Tibial nerve (tissue), 4 donors: ENCODE data around the gene ALKBH3. TPM values are rescaled to one million over a fixed set of nuclear protein-coding genes. Genes with fewer than 3 reads are reported as not detected.

Experiments used
- DNase-seq, 2 donors: peaks; one replicate each; pipeline ENCODE4 v3.0.0-alpha.2; 2019; ENCODE audit warnings: low spot score in 2 of 2
- H3K27ac ChIP-seq, 4 donors: fragments of 200-600 bp; sonication (generic) in 3 of 4; one replicate each; pipeline ENCODE4 v1.5.1; 2017 to 2019; ENCODE audit warnings: mild to moderate bottlenecking in 1 of 4
- H3K27me3 ChIP-seq, 2 donors: fragments of 200-600 bp; sonication (generic) in 1 of 2; one replicate each; pipeline versions ENCODE4 v1.5.1 to v1.6.0; 2017 to 2019
- H3K36me3 ChIP-seq, 3 donors: fragments of 200-600 bp; sonication (generic); one replicate each; pipeline ENCODE4 v1.5.1; 2018 to 2019
- H3K4me1 ChIP-seq, 4 donors: fragments of 200-600 bp; sonication (generic) in 3 of 4; one replicate each; pipeline ENCODE4 v1.5.1; 2017 to 2019
- H3K4me3 ChIP-seq, 4 donors: fragments of 200-600 bp; sonication (generic) in 3 of 4; one replicate each; pipeline ENCODE4 v1.5.1; 2017 to 2019; ENCODE audit warnings: mild to moderate bottlenecking in 1 of 4, moderate library complexity in 1 of 4
- H3K9me3 ChIP-seq, 4 donors: fragments of 200-600 bp; sonication (generic) in 3 of 4; one replicate each; pipeline ENCODE4 v1.5.1; 2017 to 2019
- EP300 ChIP-seq, 2 donors: sonication (generic); formaldehyde crosslinking; IDR thresholded peaks; one replicate each; pipeline ENCODE4 v1.6.1; 2017; ENCODE audit warnings: antibody characterized with exemption in 2 of 2, mild to moderate bottlenecking in 1 of 2
- POLR2A ChIP-seq, 2 donors: fragments of 450-650 bp; IDR thresholded peaks; one replicate each; pipeline ENCODE4 v1.6.1; 2017; ENCODE audit warnings: antibody characterized with exemption in 2 of 2, mild to moderate bottlenecking in 2 of 2, moderate library complexity in 2 of 2
- WGBS, 2 donors: methylation state at CpG; one replicate each; pipeline ENCODE4 v1.1.5; 2018; 5-methylcytosine and 5-hydroxymethylcytosine counted together
- total RNA-seq, 4 donors: library from RNA; depleted of rRNA; stranded (reverse); fragments of >200 nt; gene quantifications; one replicate each; pipeline ENCODE4 v1.1.0, GENCODE V29; 2016
- TF ChIP-seq, protein P1 (sequence below), 5 experiments: fragments of 200-600 bp in 3 of 5; fragments of 450-650 bp in 2 of 5; sonication (generic) in 3 of 5; IDR thresholded peaks; one replicate each; pipeline ENCODE4 v1.5.1; 2016 to 2019; ENCODE audit warnings: antibody characterized with exemption in 5 of 5, mild to moderate bottlenecking in 3 of 5, moderate library complexity in 2 of 5

Gene ALKBH3
- total RNA-seq, 4 donors from 2014 or later, result 30.4 to 45.0 (median 38.0) TPM

DNA sequence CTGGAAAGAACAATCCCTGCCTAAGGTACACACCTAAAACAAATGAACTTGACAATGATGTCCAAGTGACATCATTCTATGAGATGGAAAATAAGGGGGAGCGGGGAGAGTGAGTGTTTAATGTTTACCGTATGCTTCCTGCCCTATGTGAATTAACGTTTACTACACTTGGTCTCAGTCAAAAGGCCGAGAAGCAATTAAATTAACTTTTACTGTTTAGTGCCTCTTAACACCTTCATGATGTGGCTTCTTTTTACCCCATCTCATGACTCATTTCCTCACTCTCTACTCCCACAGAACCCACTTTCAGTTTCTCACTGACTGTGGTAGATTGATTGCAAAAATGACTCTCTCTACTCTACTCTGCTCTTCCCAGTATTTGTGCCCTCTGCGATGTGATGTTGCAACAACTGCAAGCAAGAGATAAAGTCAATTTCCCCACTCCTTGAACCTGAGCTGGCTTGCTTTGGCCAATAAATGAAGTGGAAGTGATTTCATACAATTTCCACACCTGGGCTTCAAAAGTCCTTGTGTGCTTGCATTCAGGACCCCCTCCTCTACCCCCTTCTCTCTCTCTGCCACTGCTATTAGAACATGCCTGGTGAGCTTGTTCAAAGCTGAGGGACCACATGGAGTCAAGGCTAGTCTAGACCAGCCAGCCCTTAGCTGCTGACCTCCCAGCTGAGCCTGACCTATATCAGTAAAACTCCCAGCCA, 11.6 kb upstream of the ALKBH3 start:
- DNase-seq, result no peak
- H3K27me3 ChIP-seq, result peaks cover 0 to 34% of the 10 kb centered on the region in 2 donors
- H3K4me3 ChIP-seq, result no peak overlapping the region
- no peaks in the 10 kb centered on the region for H3K4me1 ChIP-seq
- WGBS, 2 donors, result 30 to 39% methylated on average over 5 of the region's 5 CpGs
- H3K36me3 ChIP-seq, result no peaks in the 10 kb centered on the region
- no peak overlapping the region for H3K27ac ChIP-seq
- TF ChIP-seq, protein P1, sequence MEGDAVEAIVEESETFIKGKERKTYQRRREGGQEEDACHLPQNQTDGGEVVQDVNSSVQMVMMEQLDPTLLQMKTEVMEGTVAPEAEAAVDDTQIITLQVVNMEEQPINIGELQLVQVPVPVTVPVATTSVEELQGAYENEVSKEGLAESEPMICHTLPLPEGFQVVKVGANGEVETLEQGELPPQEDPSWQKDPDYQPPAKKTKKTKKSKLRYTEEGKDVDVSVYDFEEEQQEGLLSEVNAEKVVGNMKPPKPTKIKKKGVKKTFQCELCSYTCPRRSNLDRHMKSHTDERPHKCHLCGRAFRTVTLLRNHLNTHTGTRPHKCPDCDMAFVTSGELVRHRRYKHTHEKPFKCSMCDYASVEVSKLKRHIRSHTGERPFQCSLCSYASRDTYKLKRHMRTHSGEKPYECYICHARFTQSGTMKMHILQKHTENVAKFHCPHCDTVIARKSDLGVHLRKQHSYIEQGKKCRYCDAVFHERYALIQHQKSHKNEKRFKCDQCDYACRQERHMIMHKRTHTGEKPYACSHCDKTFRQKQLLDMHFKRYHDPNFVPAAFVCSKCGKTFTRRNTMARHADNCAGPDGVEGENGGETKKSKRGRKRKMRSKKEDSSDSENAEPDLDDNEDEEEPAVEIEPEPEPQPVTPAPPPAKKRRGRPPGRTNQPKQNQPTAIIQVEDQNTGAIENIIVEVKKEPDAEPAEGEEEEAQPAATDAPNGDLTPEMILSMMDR (IDR thresholded peaks at IDR 0.05), result no peak
- no peak for TF ChIP-seq POLR2A (IDR thresholded peaks at IDR 0.05)
- no peaks in the 10 kb centered on the region for H3K9me3 ChIP-seq

- TF ChIP-seq, protein P1 (IDR thresholded peaks at IDR 0.05), result no peak
- no peak for TF ChIP-seq POLR2A (IDR thresholded peaks at IDR 0.05)
- TF ChIP-seq EP300 (IDR thresholded peaks at IDR 0.05), result no peak
These were observed 9.6 kb upstream of the ALKBH3 start for GRCh38 chr11:43871051-43871450.

DNA sequence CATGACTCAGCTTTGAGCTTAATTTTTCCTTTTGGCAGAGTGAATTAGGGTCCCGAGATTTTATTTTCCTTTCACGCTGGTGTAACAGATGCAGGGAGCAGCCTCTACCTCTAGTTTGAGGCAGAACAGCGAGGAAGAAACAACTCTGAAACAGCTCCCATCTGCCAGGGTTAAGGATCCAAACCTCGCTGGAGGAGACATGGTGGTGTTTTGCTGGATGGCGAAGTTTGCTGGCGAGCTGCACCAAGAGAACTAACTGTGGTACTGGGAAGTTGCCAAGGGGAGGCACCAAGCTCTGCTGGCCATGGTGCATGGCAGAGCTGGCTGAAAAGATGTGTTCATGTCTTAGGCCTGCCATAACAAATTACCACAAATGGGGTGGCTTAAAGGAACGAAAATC, 7.6 kb upstream of the ALKBH3 start:
- Histone ChIP-seq H3K4me3 (no peak overlapping the region), H3K27me3 (peaks cover 0 to 61% of the 10 kb centered on the region in 2 donors), H3K36me3 (no peaks in the 10 kb centered on the region), H3K4me1 (no peaks in the 10 kb centered on the region), H3K9me3 (no peaks in the 10 kb centered on the region), H3K27ac (no peak overlapping the region)
- TF ChIP-seq, protein P1 (IDR thresholded peaks at IDR 0.05), result no peak
- no peak for TF ChIP-seq EP300 (IDR thresholded peaks at IDR 0.05)
- no peak for TF ChIP-seq POLR2A (IDR thresholded peaks at IDR 0.05)
- 75 to 80% methylated on average over 7 of the region's 7 CpGs for WGBS, 2 donors
- DNase-seq, result no peak

More at GRCh38 chr11:43871051-43871450, 9.6 kb upstream of the ALKBH3 start:
- DNase-seq, result no peak
- WGBS, 2 donors, result 73 to 93% methylated on average over 2 of the region's 2 CpGs
- Histone ChIP-seq H3K27ac (no peak overlapping the region), H3K4me1 (no peaks in the 10 kb centered on the region), H3K4me3 (no peak overlapping the region), H3K27me3 (peaks cover 0 to 49% of the 10 kb centered on the region in 2 donors), H3K9me3 (no peaks in the 10 kb centered on the region), H3K36me3 (no peaks in the 10 kb centered on the region)

- DNase-seq, result no peak
- H3K36me3 ChIP-seq, result no peaks in the 10 kb centered on the region
- H3K27ac ChIP-seq, result no peak overlapping the region
- no peaks in the 10 kb centered on the region for H3K4me1 ChIP-seq
- H3K27me3 ChIP-seq, result peaks cover 0 to 69% of the 10 kb centered on the region in 2 donors
- WGBS, 2 donors, result 78 to 81% methylated on average over 3 of the region's 3 CpGs
- H3K4me3 ChIP-seq, result no peak overlapping the region
- TF ChIP-seq, protein P1 (IDR thresholded peaks at IDR 0.05), result no peak
- TF ChIP-seq EP300 (IDR thresholded peaks at IDR 0.05) (no peak), POLR2A (IDR thresholded peaks at IDR 0.05) (no peak)
- no peaks in the 10 kb centered on the region for H3K9me3 ChIP-seq
These were observed 6.6 kb upstream of the ALKBH3 start for GRCh38 chr11:43874078-43874477.

DNA sequence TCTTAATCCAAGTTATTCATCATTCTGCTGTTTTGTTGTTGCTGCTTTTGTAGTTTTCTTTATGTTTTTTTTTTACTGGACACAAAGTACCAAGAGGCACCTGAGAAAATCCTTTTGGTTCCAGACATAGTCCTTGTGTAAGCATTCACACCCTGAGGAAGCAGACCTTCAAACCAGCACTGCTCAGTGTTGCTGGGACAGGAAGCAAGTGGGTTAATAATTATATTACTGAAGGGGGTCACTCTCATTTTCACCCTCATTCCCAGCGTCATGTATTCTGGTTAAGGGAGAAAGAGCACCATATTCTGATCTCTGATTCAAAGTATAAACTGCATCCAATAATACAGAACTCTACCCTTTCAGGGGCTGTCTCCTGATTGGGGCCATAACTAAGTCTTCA, 5.9 kb upstream of the ALKBH3 start:
- peaks cover 0 to 2% (median 0%) of the 10 kb centered on the region in 4 donors for H3K4me1 ChIP-seq
- DNase-seq, result no peak
- no peaks in the 10 kb centered on the region for H3K36me3 ChIP-seq
- H3K27me3 ChIP-seq, result peaks cover 0 to 69% of the 10 kb centered on the region in 2 donors
- H3K27ac ChIP-seq, result no peak overlapping the region
- H3K4me3 ChIP-seq, result no peak overlapping the region
- no peaks in the 10 kb centered on the region for H3K9me3 ChIP-seq
- TF ChIP-seq POLR2A (IDR thresholded peaks at IDR 0.05), result no peak
- TF ChIP-seq, protein P1 (IDR thresholded peaks at IDR 0.05), result no peak
- no peak for TF ChIP-seq EP300 (IDR thresholded peaks at IDR 0.05)
- 19 to 22% methylated on average over 1 of the region's 1 CpG for WGBS, 2 donors
